ENCODE results near the gene NGFR.

Gene NGFR

DNA sequence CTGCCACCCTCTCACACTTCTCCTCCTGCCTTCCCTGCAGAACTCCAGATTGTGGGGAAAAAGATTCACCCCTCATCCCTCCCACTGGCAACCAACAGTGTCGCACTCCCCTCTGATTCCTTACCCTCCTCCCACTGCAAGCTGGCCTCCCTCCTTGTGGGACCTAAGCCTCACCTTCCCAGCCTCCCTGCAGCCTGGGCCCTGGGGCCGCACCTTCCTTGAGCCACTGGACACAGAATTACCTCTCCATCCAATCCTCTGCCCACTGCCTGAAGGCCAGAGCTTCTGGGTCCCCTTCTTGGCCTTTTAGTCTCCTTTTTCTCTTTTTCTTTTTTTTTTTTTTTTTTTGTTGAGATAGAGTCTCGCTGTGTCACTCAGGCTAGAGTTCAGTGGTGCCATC is 33.9 kb downstream of the NGFR start:
- H3K4me1 ChIP-seq (ENCODE audit: control insufficient read depth in 1 of 2, insufficient read depth in 1 of 2, low read depth in 1 of 2, low read length in 1 of 2): no peaks in the 10 kb centered on the region
- H3K36me3 ChIP-seq: no peaks in the 10 kb centered on the region
- H3K4me3 ChIP-seq (ENCODE audit: low read depth in 1 of 2, low read length in 1 of 2): no peak overlapping the region
- H3K27ac ChIP-seq: no peak overlapping the region
- H3K9me3 ChIP-seq: no peaks in the 10 kb centered on the region
- peaks cover 47% of the 10 kb centered on the region for H3K27me3 ChIP-seq
- TF ChIP-seq CTCF (IDR thresholded peaks at IDR 0.05): no peak

DNA sequence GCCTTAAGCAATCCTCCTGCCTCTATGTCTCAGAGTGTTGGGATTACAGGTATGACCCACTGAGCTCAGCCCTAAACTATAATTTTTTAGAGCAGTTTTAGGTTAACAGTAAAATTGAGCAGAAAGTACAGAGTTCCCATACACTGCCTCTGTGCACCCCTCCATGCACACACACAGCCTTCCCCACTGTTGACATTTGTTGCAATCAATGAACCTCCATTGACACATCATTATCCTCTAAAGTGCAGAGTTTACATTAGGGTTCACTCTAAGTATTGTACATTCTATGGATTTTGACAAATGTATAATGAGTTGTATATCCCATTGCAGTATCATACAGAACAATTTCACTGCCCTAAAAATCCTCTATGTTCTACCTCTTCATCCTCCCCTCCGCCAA is 35.0 kb downstream of the NGFR start:
- H3K36me3 ChIP-seq: no peaks in the 10 kb centered on the region
- no peak overlapping the region for H3K27ac ChIP-seq
- H3K4me3 ChIP-seq (ENCODE audit: low read depth in 1 of 2, low read length in 1 of 2): no peak overlapping the region
- H3K4me1 ChIP-seq (ENCODE audit: control insufficient read depth in 1 of 2, insufficient read depth in 1 of 2, low read depth in 1 of 2, low read length in 1 of 2): no peaks in the 10 kb centered on the region
- H3K9me3 ChIP-seq: no peaks in the 10 kb centered on the region
- no peak for TF ChIP-seq CTCF (IDR thresholded peaks at IDR 0.05)
- peaks cover 47% of the 10 kb centered on the region for H3K27me3 ChIP-seq

DNA sequence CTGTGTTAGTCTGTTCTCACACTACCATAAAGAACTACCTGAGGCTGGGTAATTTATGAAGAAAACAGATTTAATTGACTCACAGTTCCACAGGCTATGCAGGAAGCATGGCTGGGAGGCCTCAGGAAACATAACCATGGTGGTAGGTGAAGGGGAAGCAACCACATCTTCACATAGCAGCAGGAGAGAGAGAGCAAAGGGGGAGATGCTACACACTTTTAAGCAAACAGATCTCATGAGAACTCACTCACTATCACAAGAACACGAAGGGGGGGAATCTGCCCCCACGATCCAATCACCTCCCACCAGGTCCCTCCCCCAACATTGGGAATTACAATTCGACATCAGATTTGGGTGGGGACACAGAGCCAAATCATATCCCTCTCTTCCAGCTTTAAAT is 48.8 kb downstream of the NGFR start:
- no peaks in the 10 kb centered on the region for H3K9me3 ChIP-seq

GRCh38 chr17:49545007-49545660 is 50.0 kb downstream of the NGFR start:
- TF ChIP-seq CTCF (IDR thresholded peaks at IDR 0.05): no peak
- Histone ChIP-seq H3K27ac (no peak overlapping the region), H3K27me3 (peaks cover 16% of the 10 kb centered on the region), H3K4me3 (ENCODE audit: low read depth in 1 of 2, low read length in 1 of 2) (no peak overlapping the region), H3K36me3 (no peaks in the 10 kb centered on the region), H3K9me3 (no peaks in the 10 kb centered on the region), H3K4me1 (ENCODE audit: control insufficient read depth in 1 of 2, insufficient read depth in 1 of 2, low read depth in 1 of 2, low read length in 1 of 2) (no peaks in the 10 kb centered on the region)

More for the DNA sequence above, 48.8 kb downstream of the NGFR start:
- H3K36me3 ChIP-seq: no peaks in the 10 kb centered on the region
- TF ChIP-seq CTCF (IDR thresholded peaks at IDR 0.05): no peak
- H3K4me1 ChIP-seq (ENCODE audit: control insufficient read depth in 1 of 2, insufficient read depth in 1 of 2, low read depth in 1 of 2, low read length in 1 of 2): no peaks in the 10 kb centered on the region
- no peak overlapping the region for H3K4me3 ChIP-seq (ENCODE audit: low read depth in 1 of 2, low read length in 1 of 2)
- H3K27ac ChIP-seq: no peak overlapping the region
- H3K27me3 ChIP-seq: peaks cover 16% of the 10 kb centered on the region

GRCh38 chr17:49545806-49546545 is 50.9 kb downstream of the NGFR start:
- no peak for TF ChIP-seq CTCF (IDR thresholded peaks at IDR 0.05)
- Histone ChIP-seq H3K36me3 (no peaks in the 10 kb centered on the region), H3K4me1 (ENCODE audit: control insufficient read depth in 1 of 2, insufficient read depth in 1 of 2, low read depth in 1 of 2, low read length in 1 of 2) (no peaks in the 10 kb centered on the region), H3K27ac (no peak overlapping the region), H3K4me3 (ENCODE audit: low read depth in 1 of 2, low read length in 1 of 2) (no peak overlapping the region), H3K9me3 (no peaks in the 10 kb centered on the region), H3K27me3 (peaks cover 10% of the 10 kb centered on the region)
